Measurements from ENCODE around the gene COMMD6. TPM values are rescaled to one million over a fixed set of nuclear protein-coding genes. Genes with fewer than 3 reads are reported as not detected.
A peak's percentile ranks its signal among the peaks of the same experiment; 100 is the strongest.

Gene COMMD6
- total and polyA plus RNA-seq, 10 donors = 83.6 to 334 (median 152) TPM

DNA sequence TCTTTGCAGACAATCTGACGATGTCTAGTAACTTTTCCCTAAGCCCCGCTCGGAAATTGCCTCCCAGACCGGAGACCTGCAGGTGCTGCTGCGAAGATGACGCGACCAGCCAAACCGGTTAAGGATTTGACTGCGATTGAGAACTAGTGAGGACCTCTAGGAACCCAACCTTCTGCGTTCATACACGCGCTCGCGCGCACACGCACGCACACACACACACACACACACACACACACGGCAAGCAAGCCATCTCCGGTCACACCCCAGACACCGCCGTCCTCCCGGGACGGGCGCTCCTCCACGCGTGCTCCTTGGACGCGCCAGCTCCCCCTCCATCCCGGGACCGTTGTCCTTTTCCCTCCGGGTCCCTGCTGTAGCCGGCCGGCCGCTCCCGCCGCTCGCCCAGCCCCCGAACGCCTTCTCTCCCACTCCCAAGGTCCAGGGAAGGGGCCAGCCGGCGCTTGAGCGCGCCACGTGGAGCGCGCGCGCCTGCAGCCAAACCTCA lies 56.9 kb downstream of the COMMD6 start:
- no peaks in the 10 kb centered on the region for H3K36me3 ChIP-seq
- H3K27me3 ChIP-seq (replicated peaks in 1 of 7) = peaks cover 0 to 72% (median 25%) of the 10 kb centered on the region in 7 donors
- WGBS, 5 donors = 1 to 2% (median 1%) methylated on average over 43 to 48 of the region's 48 CpGs
- TF ChIP-seq, protein P1, sequence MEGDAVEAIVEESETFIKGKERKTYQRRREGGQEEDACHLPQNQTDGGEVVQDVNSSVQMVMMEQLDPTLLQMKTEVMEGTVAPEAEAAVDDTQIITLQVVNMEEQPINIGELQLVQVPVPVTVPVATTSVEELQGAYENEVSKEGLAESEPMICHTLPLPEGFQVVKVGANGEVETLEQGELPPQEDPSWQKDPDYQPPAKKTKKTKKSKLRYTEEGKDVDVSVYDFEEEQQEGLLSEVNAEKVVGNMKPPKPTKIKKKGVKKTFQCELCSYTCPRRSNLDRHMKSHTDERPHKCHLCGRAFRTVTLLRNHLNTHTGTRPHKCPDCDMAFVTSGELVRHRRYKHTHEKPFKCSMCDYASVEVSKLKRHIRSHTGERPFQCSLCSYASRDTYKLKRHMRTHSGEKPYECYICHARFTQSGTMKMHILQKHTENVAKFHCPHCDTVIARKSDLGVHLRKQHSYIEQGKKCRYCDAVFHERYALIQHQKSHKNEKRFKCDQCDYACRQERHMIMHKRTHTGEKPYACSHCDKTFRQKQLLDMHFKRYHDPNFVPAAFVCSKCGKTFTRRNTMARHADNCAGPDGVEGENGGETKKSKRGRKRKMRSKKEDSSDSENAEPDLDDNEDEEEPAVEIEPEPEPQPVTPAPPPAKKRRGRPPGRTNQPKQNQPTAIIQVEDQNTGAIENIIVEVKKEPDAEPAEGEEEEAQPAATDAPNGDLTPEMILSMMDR (IDR thresholded peaks at IDR 0.05 in 8 of 11, conservative IDR thresholded peaks at IDR 0.05 in 3 of 11) = no peak
- peak in 2 of 3 donors; percentile 29 to 32 for TF ChIP-seq POLR2AphosphoS5 (IDR thresholded peaks at IDR 0.05)
- peaks cover 5 to 49% (median 33%) of the 10 kb centered on the region in 6 donors for H3K4me1 ChIP-seq
- peak overlapping the region; percentile 79 to 98 (median 86) for H3K4me3 ChIP-seq
- peak overlapping the region in 7 of 8 donors; percentile 63 to 84 (median 80) for H3K27ac ChIP-seq
- intact Hi-C loops (cut with DNase I; ENCODE audit: low total_unique reads) = no loop called here
- DNase-seq = peak; percentile 79
- H3K9me3 ChIP-seq = no peaks in the 10 kb centered on the region

GRCh38 chr13:75479102-75479740 lies 58.4 kb downstream of the COMMD6 start:
- Histone ChIP-seq H3K4me1 (peaks cover 5 to 49% (median 33%) of the 10 kb centered on the region in 6 donors), H3K27me3 (replicated peaks in 1 of 7) (peaks cover 0 to 58% (median 25%) of the 10 kb centered on the region in 7 donors), H3K4me3 (peak overlapping the region in 1 of 8 donors; percentile 84), H3K9me3 (no peaks in the 10 kb centered on the region), H3K27ac (no peak overlapping the region), H3K36me3 (no peaks in the 10 kb centered on the region)
- 51 to 62% (median 59%) methylated on average over 5 of the region's 5 CpGs for WGBS, 5 donors
- TF ChIP-seq, protein P1 (IDR thresholded peaks at IDR 0.05 in 8 of 11, conservative IDR thresholded peaks at IDR 0.05 in 3 of 11) = no peak
- no peak for TF ChIP-seq POLR2AphosphoS5 (IDR thresholded peaks at IDR 0.05)
- no peak for TF ChIP-seq POLR2A (IDR thresholded peaks at IDR 0.05)
- intact Hi-C loops (cut with DNase I; ENCODE audit: low total_unique reads) = loop anchor here (5.0 kb wide), 1 partner anchor 107 kb away; no protein-coding TSS in a partner anchor
- DNase-seq = no peak

- WGBS, 5 donors = 86 to 99% (median 93%) methylated on average over 4 of the region's 4 CpGs
Measured at GRCh38 chr13:75478659-75479058, 59.0 kb downstream of the COMMD6 start.

More at GRCh38 chr13:75478659-75479058, 59.0 kb downstream of the COMMD6 start:
- Histone ChIP-seq H3K36me3 (no peaks in the 10 kb centered on the region), H3K4me3 (no peak overlapping the region), H3K4me1 (peaks cover 5 to 49% (median 33%) of the 10 kb centered on the region in 6 donors), H3K27ac (no peak overlapping the region), H3K9me3 (no peaks in the 10 kb centered on the region), H3K27me3 (replicated peaks in 1 of 7) (peaks cover 0 to 52% (median 25%) of the 10 kb centered on the region in 7 donors)
- DNase-seq = no peak
- intact Hi-C loops (cut with DNase I; ENCODE audit: low total_unique reads) = loop anchor here (5.0 kb wide), 1 partner anchor 106 kb away; no protein-coding TSS in a partner anchor
- TF ChIP-seq POLR2AphosphoS5 (IDR thresholded peaks at IDR 0.05) = no peak
- TF ChIP-seq, protein P1 (IDR thresholded peaks at IDR 0.05 in 8 of 11, conservative IDR thresholded peaks at IDR 0.05 in 3 of 11) = no peak
- TF ChIP-seq POLR2A (IDR thresholded peaks at IDR 0.05) = no peak

Other genes with a start within 250 kb of the COMMD6 start
- 10 to 100 TPM; 14.7 to 67.0 (median 31.0) TPM for gene TBC1D4, start 55.7 kb downstream of the COMMD6 start, total RNA-seq
- gene TBC1D4, start 55.7 kb downstream of the COMMD6 start, polyA plus RNA-seq = 10 to 100 TPM; 10.1 to 12.2 (median 10.6) TPM
- gene UCHL3, start 11.9 kb upstream of the COMMD6 start, total RNA-seq = 10 to 100 TPM; 18.9 to 26.9 (median 23.9) TPM
- gene UCHL3, start 11.9 kb upstream of the COMMD6 start, polyA plus RNA-seq = 10 to 100 TPM; 22.2 to 31.5 (median 29.1) TPM
- 10 to 100 TPM in 3 of 7 donors, 1 to 10 TPM in 4; 6.5 to 15.5 (median 9.0) TPM for gene LMO7, start 98.5 kb upstream of the COMMD6 start, total RNA-seq
- 1 to 10 TPM; 2.2 to 5.4 (median 2.3) TPM for gene LMO7, start 98.5 kb upstream of the COMMD6 start, polyA plus RNA-seq